Activated CD8-positive, alpha-beta memory T cell treated with anti-CD3 and anti-CD28 coated beads for 4 hours (primary cell): ENCODE results near the gene LRGUK.
"Not testable (repeated sequence)": the region's sequence is repeated elsewhere in the genome, so short reads cannot be mapped to it uniquely, and the experiment has no call there.

ENCODE experiments used
- DNase-seq, 2 donors: peaks; one replicate each; pipeline ENCODE4 v3.0.0-alpha.2; 2020; ENCODE audit warnings: low read depth in 2 of 2

The LRGUK gene, protein sequence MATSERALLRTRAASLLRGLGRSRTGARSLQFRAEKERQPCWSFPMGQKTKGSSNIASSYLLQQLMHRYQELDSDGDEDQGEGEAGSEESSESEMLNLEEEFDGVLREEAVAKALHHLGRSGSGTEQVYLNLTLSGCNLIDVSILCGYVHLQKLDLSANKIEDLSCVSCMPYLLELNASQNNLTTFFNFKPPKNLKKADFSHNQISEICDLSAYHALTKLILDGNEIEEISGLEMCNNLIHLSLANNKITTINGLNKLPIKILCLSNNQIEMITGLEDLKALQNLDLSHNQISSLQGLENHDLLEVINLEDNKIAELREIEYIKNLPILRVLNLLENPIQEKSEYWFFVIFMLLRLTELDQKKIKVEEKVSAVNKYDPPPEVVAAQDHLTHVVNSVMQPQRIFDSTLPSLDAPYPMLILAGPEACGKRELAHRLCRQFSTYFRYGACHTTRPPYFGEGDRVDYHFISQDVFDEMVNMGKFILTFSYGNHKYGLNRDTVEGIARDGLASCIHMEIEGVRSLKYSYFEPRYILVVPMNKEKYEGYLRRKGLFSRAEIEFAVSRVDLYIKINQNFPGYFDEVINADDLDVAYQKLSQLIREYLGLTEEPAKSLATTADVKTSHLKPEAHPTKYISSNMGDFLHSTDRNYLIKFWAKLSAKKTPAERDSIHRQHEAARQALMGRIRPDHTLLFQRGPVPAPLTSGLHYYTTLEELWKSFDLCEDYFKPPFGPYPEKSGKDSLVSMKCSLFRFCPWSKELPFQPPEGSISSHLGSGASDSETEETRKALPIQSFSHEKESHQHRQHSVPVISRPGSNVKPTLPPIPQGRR

DNA sequence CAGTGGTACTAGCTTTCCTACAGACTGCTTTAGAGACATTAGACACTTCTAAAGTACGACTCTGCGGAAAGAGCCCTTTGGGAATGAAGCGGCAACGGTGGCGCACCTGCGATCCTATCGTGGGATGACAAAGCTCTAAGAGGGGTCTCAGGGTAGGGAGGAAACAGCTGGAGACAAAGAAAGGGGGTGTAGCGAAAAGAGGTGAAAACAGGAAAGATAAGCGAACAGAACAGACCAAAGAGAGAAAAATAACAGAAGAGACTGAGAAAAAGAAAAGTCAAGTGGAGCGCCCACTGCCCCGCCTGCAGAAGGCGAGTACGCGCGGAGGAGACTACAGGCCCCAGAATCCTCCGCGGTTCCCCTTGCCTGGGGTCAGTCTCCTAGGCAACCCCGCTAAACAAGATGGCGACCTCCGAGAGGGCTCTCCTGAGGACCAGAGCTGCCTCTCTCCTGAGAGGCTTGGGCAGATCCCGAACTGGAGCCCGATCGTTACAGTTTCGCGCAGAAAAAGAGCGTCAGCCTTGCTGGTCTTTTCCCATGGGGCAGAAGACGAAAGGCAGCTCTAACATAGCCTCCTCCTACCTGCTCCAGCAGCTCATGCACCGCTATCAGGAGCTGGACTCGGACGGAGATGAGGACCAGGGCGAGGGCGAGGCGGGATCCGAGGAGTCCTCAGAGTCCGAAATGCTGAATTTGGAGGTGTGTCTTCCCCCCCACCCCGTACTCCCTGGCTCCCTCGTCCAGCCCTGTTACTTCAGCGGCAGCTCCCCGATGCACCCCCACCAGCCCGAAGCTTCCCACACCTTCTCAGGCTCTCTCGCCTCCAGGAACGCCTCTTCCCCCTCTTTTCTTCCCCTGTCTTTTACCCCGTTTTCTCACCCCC lies at the start of gene LRGUK:
Gene LRGUK, plus strand, starts transcription at position 375 of the 883 bp plus-strand sequence. Its CDS starts 28 bp downstream, at position 403.
- DNase-seq: peak; percentile 50 to 52

DNA sequence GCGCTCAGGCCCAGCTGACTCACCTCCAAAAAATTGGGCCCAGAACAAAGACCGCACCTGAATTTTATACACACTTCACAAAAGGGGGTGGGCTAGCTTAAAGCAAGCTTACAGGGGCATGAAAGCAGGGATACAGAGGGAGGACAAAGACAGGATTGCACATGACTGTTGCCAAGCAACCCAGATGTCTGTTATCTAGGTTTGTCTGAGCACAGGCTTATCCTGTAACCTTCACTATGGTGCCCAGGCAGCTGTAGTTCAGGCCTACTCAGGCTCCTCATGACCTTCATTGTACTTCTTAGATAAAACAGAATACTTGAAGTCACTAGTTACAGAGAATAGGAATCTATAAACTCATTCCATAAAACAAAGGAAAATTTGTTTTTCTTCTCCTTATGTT lies 49.6 kb upstream of the LRGUK start:
- not testable (repeated sequence) for DNase-seq

DNA sequence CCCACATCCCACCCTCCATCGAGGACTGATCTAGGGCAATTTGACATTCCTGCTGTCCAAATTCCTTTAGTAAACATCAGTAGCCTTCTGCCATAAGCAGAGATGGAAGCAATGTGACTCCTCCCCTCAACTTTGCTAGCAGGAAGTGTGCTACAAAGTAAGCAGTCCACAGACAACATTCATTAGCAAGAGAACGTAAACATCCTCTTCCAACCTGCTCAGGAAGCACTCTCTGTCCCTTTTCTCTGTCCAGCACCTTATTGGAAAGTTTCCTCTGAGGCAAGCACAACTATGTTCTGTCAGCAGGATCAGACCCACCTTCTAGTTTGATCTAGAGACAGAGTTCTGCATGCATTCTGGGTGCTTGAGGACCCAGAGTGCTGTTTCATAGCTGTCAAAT lies 48.1 kb upstream of the LRGUK start:
- no peak for DNase-seq

DNA sequence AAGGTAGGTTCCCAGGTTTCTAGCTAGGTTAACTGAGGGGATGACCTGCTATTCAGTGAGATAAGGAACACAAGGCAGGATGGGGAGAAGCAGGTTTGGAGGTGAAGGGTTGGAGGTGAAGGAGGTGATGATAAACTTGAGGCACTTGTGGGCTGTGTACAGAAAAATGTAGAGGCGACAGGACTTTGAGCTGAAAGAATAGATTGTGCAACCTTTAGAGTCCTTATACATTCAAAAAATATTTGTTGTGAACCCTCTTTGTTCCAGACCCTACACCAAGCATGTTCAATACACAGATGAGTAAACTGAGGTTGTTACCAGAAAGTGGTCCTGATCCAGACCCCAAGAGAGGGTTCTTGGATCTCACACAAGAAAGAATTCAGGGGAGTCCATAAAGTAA lies 45.4 kb upstream of the LRGUK start:
- no peak for DNase-seq

DNA sequence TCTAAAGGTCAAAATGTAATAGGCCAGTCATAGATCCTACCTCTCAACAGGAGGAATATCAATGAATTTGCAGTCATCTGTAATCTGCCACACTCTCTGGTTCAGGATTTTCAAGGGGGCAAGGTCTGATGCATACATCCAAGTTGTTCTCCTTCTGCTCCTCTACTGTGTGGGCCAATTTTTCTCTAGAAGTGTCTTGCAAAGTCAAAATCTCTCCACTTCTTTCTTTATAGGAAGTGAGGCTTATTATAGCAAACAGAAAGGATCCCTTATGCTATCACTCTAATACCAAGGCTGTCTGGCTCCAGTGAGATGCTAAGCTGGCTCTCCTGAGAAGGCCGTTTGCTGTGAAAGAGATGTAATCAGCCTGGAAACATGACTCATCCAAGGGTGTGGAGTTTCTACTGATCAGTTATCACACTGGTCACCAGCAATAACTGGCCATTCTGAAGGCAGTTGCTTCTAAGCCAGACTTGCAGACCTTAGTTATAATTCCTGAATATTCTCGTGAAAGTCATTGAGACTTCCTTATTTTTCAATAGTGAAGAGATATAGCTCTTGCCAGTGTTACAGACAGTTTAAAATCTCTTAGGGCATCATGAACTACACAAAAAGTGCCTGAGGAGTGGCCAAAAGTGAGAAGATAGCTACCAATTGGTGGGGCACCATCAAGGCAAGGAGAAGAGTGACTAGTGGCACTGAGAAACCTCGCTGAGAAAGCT lies 43.2 kb upstream of the LRGUK start:
- no peak for DNase-seq

DNA sequence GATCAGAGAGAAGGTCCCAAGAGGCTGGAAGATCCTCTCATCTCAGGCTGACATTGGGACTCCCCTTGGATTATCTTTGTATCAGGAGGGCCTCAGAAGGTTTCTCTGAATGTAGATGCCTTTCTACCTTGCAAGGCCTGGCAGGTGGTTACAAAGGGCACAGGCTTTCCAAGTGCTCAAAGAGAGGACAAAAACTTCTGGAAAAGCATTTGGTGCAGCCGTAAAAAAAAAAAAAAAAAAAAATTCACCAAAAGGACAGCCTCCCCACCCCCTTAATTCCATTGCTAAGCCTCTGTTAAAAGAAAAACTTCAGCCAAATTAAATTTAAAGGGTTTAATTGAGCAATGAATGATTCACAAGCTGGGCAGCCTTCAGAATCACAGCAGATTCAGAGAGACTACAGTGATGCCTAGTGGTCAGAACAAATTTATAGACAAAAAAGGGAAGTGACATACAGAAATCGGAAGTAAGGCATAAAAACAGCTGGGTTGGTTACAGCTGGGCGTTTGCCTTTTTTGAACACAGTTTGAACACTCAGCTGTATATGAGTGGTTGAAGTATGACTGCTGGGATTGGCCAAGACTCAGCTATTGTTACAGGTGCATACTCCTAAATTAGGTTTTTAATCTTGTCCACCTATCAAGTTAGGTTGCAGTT lies 42.5 kb upstream of the LRGUK start:
- no peak for DNase-seq

DNA sequence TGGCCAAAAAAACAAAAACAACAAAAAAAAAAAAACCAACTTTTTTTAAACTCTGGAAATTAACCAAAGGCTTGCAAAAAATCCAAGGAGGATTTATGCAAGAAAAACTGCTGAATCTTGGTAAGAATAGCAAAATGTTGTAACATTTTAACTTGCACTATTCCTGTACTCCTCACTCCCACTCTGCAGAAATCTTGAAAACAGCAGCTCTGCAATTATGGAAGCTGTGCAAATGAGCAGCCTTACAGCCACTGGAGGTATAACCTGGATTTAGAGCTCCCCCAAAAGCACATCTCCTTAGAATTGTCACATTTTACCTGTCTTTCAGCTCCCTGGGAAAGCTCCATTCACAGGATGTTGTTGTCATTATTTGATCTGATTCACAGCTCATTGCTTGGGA lies 41.8 kb upstream of the LRGUK start:
- no peak for DNase-seq

DNA sequence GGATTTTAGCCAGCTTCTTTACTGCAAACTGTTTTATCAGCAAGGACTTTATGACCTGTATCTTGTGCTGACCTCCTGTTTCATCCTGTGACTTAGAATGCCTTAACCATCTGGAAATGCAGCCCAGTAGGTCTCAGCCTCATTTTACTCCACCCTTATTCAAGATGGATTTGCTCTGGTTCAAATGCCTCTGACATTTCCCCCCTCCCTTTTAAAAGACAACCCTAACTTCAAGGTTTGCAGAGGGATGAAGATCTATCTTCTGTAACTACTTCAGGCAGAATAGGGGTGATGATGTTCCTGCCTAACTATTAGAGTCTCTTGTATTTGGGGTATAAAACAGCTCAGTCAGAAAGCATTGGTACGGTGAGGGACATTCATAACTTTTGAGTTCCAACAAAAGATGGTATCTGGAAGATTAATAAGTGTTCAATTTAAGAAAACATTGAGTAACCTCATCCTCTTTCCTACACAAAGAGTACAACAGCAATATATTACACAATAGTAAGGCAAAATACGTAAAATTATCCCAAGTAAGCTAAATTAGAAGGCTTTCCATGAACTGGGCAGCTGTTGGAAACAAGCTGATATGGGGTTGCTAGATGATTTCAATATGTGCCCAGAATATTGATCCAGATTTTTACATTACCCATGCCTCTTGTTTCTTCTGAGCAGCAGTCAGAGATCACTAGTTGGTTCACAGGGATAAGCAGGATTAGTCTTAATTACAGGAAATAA lies 40.0 kb upstream of the LRGUK start:
- DNase-seq: no peak

DNA sequence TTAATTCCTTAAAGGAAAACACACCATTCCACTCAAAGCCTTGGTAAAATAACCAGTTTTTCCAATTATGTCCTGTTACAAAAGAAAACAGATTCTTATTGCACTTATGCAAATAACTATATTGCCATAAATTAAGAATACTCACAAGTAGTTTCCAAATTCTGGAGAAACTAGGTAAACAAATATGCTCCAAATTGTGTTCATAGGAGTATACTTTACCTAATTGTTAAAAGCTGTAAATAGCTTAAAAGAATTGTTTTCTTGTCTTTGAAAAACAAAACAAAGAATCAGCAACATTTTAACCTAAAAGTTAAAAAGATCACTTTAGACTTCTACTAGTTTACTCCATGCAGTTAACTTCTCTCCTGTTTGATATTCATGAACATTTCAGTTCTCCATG lies 38.9 kb upstream of the LRGUK start:
- DNase-seq: no peak

DNA sequence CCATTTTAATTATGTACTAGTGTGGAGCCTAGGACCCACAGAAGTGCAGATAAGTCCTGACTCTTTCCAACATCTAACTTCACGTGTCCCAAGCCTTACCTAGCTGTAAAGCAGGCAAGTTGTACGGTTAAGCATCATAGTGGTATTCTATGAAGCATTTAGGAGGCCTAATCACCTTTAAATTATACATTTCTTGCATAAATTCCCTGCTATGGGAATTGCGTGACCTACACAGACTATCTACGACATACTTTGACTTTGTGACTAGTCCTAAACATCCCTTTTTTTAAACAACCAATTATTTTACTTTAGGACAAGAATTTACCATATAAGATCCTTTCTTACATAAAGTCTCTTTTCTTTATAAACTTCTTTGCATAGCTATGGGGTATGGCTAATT lies 37.7 kb upstream of the LRGUK start:
- no peak for DNase-seq

DNA sequence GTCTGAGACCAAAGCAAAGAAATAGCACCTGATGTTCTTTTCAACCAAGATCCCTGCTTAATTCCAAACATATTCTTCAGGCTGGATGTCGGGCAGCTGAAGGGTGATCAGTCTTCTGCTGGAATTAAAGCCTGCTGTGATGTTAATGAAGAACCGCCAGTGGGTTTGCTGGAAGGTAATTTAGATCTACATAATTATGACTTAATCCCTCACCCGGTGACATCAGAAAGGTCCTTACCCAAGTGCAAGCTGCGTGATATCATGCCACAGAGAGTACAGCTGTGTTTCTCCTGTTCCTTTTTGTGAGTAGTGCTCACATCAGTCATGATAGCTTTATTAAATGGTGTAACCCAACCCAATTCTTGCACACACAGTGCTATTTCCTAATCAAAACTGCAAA lies 29.1 kb upstream of the LRGUK start:
- no peak for DNase-seq

DNA sequence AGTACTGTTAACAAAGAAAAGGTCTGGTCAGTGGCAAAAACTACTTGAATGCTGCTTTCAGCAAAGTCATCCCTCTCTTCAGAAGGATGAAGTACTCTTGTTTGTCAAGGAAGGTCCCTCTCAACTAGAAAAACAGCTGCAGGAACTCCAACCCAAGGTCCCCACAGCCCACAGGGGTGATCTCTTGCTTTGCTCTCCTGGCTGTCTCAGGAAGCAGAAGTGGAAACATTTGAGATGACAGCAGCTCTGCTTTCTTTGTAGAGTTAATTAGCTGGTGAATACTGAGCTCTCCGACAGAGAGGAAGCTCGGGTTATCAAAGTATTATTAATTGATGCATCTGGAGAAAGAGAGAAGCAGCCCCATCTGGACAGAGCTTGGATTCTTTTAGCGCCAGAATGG lies 25.4 kb upstream of the LRGUK start:
- no peak for DNase-seq

DNA sequence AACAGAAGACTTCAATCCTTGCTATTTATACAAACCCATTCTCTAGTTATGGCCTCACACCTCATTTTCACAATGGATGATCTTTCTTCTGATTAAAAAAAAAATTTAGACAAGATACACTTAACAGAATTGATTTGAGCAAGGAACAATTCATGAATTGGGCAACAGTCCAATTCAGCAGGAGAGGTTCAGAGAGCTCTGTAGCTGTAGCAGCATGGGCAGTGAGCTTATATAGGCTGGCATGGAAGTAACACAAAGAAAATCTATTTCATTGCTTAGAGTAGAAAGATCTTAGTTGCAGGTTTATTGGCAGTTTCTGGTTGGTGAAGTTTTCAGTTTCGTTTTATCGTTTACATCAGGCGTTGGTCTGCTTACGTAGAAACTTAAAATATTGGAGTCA lies 23.0 kb upstream of the LRGUK start:
- no peak for DNase-seq

DNA sequence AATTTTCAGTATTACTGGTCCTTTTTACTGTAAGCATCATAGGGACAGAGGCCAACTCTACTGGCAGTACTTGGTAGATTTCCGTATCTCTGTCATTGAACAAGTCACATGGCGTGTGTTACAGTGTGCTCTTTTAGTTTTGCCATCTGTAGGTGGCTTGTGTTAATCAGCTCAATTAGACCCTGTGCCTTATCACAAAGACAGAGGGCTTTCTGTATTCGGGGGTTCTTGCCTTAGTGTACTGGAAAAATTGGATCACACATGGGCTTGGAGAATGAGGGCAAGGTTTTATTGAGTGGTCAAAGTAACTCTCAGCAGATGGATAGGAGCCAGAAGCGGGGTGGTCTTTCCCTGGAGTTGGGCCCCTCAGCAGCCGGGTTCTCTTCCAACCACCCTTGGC lies 21.3 kb upstream of the LRGUK start:
- no peak for DNase-seq

DNA sequence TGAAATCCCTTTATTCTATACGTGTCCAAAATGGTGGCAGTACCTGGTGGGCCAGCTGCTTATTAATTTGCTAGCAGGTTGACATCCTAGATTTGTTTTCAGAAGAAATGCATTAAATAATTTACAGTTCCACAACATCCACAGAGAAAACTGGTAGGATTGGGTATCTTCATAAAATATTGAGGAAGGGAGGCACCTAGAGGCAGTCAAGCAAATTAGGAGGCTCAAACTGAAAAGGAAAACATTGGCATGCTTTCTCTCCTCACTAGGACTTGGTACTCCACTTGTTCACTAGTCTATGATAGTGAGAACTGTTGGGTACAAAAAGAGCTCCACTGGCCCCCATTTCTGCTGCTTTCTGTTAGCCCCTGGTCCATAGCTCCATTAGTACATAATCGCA lies 18.3 kb upstream of the LRGUK start:
- DNase-seq: no peak

DNA sequence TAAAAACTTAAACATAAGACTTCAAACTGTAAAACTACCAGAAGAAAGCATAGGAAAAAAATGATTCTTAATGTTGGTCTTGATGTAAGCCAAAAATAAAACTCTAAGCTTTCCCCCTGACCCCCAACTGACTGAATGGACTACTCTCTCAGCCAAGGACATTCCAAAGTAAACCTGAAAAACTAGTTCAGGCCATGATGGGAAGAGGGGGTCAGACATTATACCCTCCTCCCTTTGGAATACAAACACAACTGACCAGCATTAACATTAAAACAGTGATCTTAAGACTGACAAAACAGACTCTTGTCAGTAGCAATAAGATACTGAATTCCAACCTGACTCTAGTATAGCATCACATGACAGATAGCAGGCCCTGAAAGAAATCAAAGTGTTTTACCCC lies 13.5 kb upstream of the LRGUK start:
- no peak for DNase-seq

DNA sequence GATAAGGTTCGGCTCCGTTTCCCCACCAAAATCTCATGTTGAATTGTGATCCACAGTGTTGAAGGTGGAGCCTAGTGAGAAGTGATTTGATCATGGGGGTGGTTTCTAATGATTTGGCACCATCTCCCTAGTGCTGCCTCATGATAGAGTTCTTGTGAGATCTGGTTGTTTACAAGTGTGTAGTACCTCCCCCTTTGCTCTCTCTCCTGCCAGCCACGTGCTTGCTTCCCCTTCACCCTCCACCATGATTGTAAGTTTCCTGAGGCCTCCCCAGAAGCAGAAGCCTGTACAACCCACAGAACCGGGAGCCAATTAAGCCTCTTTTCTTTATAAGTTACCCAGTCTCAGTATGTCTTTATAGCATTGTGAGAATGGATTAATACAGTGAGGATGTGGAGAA lies 12.1 kb upstream of the LRGUK start:
- no peak for DNase-seq

DNA sequence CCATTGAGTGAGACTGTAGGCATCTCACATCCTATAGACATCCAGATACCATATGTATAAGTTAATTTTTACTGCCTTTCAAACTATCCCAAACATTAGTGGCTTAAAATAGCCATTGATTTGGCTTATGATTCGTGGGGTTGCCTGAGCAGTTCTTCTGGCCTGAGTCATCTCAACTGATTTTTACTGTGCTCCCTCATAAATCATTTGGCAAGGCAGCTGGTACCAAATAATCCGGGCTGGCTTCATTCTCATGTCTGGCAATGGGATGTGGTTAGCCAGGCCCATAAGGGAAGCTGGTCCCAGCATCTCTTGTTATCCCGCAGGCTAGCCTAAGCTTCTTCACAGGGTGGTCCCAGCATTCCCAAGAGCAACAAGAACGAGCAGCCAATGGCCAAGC lies 6.7 kb upstream of the LRGUK start:
- DNase-seq: no peak

DNA sequence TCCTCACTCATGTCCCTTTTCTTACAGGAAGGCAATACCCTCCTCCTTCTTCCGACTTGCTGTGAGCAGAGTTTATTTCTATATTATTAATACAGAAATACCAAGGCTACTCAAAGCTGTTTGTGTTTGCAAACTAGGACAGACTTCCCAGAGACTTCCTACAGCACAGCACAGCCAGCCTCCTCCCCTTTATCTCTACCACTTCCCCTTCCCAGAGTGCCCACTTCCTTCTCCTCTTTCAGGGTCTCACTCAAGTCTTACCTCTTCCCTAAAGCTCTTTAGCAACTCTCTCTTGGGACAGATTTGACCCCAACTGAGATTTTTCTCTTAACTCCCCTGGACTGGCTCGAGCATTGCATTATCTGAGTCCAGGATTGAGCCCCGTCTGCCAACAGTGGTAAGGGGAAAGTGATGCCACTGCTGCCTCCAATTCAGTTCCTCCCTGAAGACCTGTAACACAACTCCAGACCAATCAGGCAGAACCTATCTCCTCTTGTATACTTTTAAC lies 5.5 kb upstream of the LRGUK start:
- no peak for DNase-seq

DNA sequence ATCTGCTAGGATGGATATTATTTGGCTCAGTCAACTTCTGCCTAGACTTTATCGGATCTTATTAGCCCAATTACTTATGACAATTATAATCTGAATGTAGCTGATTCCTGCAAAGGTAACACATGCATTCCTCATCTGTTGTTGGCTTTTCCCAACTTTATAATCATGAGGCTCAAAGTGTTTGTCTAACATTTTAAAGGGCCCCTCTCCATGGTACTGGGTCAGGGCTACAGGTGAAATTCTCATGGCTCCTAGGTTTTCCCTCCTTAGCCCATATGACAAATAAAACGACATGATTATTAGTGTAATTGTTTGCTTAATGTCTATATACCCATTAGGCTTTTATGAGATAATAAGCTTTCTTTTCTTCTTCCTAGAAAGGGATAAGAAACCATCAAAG lies 4.2 kb upstream of the LRGUK start:
- no peak for DNase-seq
